Measurements from ENCODE around the gene GALNT17.

Gene GALNT17

DNA sequence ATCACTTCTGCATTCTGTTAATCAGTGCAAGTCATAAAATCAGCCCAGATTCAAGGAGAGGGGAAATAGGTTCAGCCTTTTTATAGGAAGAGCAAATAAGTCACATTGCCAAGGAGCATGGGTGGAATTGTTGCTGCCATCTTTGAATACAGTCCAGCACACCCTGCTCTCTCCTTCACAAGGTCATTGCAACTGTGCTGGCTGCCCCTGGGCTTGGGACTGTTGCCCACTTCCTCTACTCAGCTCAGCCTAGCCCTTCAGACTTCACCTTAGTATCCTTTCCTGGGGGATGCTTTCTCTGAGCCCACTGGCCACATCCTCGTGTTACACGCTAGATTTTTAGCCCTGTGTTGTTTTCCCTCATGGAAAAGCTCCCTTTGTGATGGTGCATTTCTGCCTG is 527.7 kb downstream of the GALNT17 start:
- TF ChIP-seq GATA3 (IDR thresholded peaks at IDR 0.05; ENCODE audit: low read depth, low read length) (no peak), GATA2 (IDR thresholded peaks at IDR 0.05; ENCODE audit: low read depth, low read length) (no peak)

DNA sequence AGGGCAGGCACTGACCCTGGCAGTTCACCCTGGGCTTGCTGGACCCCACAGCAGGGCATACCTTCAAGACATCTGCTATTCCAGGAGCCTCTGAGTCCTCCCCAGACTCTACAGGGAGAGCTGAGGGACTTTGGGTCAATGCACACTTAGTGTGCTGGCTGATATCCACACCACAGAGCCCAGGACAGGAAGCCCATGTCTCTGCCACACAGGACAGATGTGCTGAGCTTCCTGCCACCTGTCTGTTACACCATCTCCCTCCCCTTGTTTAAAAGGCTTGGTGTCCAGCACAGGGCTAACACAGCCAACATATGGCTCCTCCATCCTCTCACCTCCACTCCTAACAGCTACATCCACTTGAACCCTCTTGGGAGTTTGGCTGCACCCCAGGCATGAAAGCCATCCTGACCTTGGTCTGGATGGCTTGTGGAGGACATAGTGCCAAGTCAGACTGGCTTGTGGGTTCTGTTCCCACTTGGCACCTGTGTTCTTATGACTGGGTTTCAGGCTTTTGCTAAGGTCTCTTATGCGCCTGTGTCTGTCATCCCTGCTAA is 529.8 kb downstream of the GALNT17 start:
- TF ChIP-seq GATA2 (IDR thresholded peaks at IDR 0.05; ENCODE audit: low read depth, low read length), result no peak
- no peak for TF ChIP-seq GATA3 (IDR thresholded peaks at IDR 0.05; ENCODE audit: low read depth, low read length)

DNA sequence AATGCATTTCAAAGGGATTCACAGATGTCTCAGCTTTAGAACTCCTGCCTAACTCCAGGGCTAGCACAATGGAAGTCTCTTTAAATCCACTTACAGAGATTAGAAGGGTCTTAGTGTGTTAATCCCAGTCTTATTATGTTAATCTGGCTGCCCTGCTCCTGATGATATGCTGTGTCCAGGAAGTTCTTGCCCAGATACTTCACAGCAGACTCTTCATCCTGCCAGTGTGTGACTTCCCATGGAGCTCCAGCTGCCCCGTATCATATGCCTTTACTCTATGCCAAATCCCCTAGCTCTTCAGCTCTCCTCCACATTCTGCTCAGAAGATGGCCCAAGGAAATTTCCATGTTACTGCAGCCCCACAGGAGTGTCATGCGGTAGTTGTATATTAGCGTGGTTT is 533.8 kb downstream of the GALNT17 start:
- TF ChIP-seq GATA2 (IDR thresholded peaks at IDR 0.05; ENCODE audit: low read depth, low read length), result no peak
- no peak for TF ChIP-seq GATA3 (IDR thresholded peaks at IDR 0.05; ENCODE audit: low read depth, low read length)

DNA sequence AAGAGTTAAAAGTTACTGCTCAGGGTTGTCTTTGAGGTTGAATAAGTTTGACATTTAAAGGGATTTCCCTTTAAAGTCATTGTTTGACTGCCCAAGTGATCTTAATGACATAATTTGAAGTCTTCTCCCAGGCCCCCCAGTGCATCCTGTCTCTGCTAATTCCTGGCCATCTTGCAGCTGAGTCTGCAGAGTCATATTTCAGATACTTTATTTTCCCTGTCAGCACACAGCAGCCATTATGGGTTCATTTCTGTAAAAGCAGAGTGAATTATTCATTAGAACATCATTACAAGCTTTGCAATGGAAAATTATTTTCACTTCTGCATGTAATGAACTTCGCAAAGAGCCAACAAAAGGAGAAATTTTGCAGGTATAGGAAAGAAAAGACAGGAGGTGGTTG is 536.6 kb downstream of the GALNT17 start:
- TF ChIP-seq GATA3 (IDR thresholded peaks at IDR 0.05; ENCODE audit: low read depth, low read length) (no peak), GATA2 (IDR thresholded peaks at IDR 0.05; ENCODE audit: low read depth, low read length) (no peak)

DNA sequence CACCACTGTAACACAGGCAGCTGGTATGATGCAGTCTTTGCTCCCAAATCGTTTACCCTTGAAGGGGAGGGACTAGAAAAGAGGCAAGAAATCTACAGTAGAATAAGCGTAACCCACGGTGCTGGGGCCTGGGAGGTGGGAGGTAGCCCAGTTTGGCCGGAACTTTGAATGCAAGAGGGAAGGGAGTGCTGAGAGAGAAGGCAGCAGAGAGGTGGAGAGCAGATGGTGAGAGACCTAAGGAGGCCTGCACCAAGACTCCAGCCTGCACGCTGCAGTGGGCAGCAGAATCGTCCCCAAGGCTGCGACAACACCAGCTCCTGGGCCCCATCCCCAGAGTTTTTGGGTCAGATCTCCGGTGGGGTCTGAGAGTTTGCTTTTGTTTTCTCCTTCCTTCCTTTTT is 547.5 kb downstream of the GALNT17 start:
- no peak for TF ChIP-seq GATA3 (IDR thresholded peaks at IDR 0.05; ENCODE audit: low read depth, low read length)
- no peak for TF ChIP-seq GATA2 (IDR thresholded peaks at IDR 0.05; ENCODE audit: low read depth, low read length)

DNA sequence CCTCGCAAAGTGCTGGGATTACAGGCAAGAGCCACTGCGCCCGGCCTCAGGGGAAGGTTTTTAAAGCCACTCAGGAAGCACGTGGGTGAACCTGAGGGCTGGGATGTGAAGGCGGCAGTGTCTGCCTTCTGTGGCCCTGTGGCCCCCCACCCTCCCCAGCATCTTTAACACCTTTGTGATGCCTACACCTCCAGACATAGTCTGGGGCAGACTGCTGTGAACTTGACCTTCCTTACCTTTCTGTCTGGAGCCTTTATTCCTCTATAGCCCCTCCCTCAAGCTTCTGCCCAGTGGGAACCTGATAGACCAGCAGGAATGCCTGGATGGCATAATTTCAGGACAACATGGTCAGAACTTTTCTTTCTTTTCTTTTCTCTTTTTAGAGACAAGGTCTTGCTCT is 550.2 kb downstream of the GALNT17 start:
- no peak for TF ChIP-seq GATA2 (IDR thresholded peaks at IDR 0.05; ENCODE audit: low read depth, low read length)
- TF ChIP-seq GATA3 (IDR thresholded peaks at IDR 0.05; ENCODE audit: low read depth, low read length), result no peak

DNA sequence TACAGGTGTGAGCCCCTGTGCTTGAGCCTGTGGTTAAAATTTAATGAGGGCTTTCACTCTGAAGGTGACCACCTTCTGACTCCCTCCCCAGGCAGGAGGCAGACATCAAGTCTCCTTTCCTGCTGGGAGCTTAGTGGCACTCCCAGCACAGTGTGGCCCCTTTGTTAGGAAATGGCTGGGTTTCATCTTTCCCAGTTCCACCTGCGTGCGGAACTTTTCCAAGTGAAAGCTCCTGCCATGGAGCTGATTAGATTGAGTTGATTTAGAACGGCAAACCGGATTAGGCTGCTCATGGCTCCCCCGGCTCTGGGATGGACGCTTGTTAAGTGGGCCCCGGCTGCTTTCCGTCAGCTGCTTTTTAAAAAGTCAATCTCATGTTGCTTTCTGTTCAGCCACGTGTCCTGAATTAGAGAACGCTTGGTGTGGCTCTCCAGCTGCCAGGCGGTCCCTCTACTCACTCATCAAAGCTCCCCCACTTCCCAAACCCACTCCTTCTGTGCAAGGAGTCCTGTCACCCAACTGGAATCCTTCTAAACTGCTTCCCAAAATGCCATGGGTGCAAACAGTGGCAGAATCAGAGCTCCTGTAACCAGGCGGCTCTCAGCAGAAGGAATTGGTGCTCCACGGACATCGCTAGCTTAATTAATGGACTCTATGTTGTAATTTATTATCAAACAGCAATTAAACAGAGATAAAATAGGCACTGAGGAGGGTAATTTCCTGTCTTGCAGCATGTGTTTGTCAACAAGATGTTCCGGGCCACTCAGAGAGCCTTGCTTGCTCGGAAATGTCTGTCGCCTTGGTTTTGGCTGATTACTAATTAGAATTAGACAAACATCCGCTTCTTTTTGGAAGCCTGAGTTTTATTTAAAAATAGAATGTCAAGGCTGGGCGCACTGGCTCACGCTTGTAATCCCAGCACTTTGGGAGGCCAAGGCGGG is 551.2 kb downstream of the GALNT17 start:
- TF ChIP-seq GATA2 (IDR thresholded peaks at IDR 0.05; ENCODE audit: low read depth, low read length) (no peak), GATA3 (IDR thresholded peaks at IDR 0.05; ENCODE audit: low read depth, low read length) (no peak)

DNA sequence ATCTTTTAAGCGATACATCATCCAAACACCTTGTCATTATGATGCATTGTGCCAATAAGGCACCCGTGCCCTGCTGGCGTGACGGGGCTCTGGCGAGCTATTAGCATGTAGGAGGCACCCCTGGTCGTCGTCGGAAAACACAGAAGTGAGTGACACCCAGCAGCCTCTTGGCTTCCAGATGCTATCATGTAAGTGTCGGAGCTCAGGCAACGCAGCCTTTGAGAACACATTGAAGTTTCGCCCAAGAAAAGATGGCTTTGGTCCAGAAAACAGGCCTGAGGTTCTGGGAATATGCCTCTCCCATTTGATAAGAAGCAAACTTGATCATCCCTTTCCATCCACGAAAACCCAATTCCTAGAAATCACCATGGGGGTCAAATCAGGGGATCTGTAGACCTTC is 555.3 kb downstream of the GALNT17 start:
- TF ChIP-seq GATA3 (IDR thresholded peaks at IDR 0.05; ENCODE audit: low read depth, low read length) (no peak), GATA2 (IDR thresholded peaks at IDR 0.05; ENCODE audit: low read depth, low read length) (no peak)

DNA sequence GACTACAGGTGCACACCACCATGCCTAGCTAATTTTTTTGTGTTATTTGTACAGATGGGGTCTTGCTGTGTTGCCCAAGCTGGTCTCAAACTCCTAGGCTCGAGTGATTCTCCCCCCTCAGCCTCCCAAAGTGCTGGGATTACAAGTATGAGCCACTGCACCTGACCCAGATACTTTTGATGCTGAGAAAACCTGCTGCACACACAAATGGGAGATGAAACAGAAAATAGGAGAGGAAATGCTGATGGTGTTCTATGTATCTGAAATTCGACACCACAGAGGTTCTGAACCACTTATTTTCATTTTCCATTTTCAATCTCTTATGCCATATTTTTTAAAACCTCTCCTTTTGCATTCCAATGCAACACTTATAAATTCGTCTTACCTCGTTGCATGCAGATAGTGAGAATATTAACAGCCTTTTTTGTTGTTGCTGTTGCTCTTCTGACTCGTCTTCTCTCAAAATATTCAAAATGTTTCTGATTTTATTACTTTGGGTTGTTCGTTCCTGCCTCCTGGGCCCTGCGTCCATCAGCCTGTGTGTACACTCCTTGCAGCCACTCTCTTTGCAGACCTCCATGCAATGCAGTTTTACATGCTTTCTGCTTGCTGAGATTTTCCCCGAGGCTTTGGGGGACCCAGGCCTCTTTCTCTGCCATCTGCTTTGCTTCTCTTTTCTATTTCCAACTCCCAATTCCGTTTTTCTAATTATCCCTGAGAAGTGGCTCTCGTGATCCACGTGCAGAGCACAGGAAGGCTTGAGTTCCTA is 556.1 kb downstream of the GALNT17 start:
- no peak for TF ChIP-seq GATA2 (IDR thresholded peaks at IDR 0.05; ENCODE audit: low read depth, low read length)
- TF ChIP-seq GATA3 (IDR thresholded peaks at IDR 0.05; ENCODE audit: low read depth, low read length), result no peak

DNA sequence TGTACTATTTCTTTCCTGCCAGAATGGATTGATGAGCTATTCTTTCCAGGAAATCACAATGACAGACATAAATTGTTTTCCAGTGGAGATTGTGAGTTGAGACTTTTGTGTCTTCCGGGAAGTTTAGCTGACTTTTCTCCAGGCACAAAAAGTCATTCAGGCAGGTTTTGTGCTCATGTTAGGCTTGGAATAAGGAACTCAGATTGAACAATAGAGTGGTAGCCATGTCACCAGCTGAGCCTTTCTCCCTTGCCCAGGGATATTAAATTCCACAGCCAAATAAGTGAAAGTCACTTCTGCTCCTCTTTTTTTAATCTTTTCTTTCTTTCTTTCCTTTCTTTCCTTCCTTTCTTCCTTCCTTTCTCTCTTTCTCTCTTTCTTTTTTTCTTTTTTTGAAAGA is 559.6 kb downstream of the GALNT17 start:
- TF ChIP-seq GATA3 (IDR thresholded peaks at IDR 0.05; ENCODE audit: low read depth, low read length) (no peak), GATA2 (IDR thresholded peaks at IDR 0.05; ENCODE audit: low read depth, low read length) (no peak)

DNA sequence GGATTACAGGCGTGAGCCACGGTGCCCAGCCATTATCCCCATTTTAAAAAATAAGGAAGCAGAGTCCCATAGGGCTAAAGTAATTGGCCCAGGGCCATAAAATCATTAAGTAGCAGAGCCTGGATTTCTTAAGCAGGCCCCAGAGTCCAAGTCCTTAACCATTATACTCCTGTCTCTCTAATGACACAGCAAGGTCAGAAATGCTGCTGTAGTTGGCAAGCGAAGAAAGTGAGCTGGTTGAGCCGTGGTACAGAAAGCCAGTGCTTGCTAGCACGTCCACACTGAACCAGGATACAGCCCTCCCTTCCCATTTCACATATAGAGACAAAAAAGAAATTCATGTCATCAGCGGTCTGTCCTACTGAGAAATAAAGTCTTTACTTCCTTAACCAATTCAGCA is 562.7 kb downstream of the GALNT17 start:
- TF ChIP-seq GATA3 (IDR thresholded peaks at IDR 0.05; ENCODE audit: low read depth, low read length) (no peak), GATA2 (IDR thresholded peaks at IDR 0.05; ENCODE audit: low read depth, low read length) (no peak)

DNA sequence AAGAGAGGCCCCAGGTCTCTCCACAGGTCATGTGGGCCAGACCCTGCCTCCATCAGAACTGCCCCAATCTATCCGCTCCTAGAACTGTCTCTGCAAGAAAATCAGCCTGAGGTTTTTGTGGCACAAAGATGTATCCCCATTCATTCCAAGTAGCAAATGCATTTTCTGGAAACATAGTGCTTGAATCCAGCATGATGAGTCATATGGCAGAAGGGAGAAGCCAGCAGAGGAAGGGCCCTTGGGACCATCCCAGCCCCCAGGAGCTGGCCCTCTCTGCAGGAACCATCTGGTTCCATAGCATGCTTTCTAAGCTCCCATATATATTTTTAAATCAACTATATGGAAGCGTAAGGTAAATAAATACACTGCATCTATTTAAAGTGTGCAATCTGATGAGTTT is 563.2 kb downstream of the GALNT17 start:
- TF ChIP-seq GATA2 (IDR thresholded peaks at IDR 0.05; ENCODE audit: low read depth, low read length) (no peak), GATA3 (IDR thresholded peaks at IDR 0.05; ENCODE audit: low read depth, low read length) (no peak)

DNA sequence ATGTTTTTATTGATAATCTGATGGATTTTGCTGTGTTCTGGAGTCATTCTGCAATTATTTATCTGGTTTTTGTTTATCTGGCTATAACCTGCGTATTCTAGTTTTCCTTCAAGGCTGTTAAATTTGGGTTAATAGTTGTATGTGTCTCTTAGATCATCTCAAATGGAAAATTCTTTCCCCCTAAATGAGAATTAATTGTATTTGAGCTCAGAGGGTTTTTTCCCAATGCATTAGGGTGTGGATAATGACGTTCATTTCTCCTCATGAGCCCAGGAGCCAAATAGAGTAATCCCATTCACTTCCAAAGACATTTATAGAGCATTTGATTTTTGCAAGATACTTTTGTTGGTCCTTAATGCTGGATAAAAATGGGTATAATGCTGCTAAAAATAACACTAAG is 564.6 kb downstream of the GALNT17 start:
- TF ChIP-seq GATA3 (IDR thresholded peaks at IDR 0.05; ENCODE audit: low read depth, low read length) (no peak), GATA2 (IDR thresholded peaks at IDR 0.05; ENCODE audit: low read depth, low read length) (no peak)

DNA sequence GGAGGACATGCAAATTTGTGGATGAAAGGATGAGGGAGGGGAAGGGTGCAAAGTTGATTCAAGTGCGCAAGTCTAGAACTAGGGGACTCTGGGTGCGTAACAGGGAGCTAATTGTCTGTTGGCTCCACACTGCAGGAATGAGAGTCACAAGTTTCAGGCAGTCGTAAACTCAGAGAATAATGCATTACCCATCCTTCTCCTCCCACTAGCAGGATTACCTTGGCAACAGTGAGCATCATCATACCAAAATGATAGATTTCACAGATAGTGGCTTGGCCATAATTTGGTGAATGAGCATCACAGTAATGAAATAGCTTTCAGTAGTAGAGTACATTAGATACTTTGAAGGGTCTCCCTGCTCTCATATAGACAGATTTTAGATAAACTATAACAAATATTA is 565.5 kb downstream of the GALNT17 start:
- TF ChIP-seq GATA2 (IDR thresholded peaks at IDR 0.05; ENCODE audit: low read depth, low read length), result no peak
- TF ChIP-seq GATA3 (IDR thresholded peaks at IDR 0.05; ENCODE audit: low read depth, low read length), result no peak

Data from SH-SY5Y (cell line).